ENCODE measurements around the gene WNT11. TPM values are rescaled to one million over a fixed set of nuclear protein-coding genes. Genes with fewer than 3 reads are reported as not detected.

Gene WNT11
- total RNA-seq, 1 experiment from 2014 or later: not detected

- H3K4me1 ChIP-seq (replicated peaks; ENCODE audit: insufficient read depth): peaks cover 24% of the 10 kb centered on the region
- no peaks in the 10 kb centered on the region for H3K9me2 ChIP-seq (ENCODE audit: insufficient read depth)
- H3K79me2 ChIP-seq (ENCODE audit: low read depth): no peaks in the 10 kb centered on the region
- no peaks in the 10 kb centered on the region for H3K9me3 ChIP-seq (ENCODE audit: insufficient read depth, low read depth)
- peak overlapping the region; percentile 73; the same call in 1 of the 2 replicates for H3K4me3 ChIP-seq
- H3K36me3 ChIP-seq (ENCODE audit: low read depth): no peaks in the 10 kb centered on the region
- TF ChIP-seq CTCF (conservative IDR thresholded peaks at IDR 0.05) (no peak), EZH2 (IDR thresholded peaks at IDR 0.05; ENCODE audit: low read depth) (no peak)
- no peak overlapping the region for H3K27ac ChIP-seq
- H4K20me1 ChIP-seq (ENCODE audit: insufficient read depth): no peaks in the 10 kb centered on the region
- intact Hi-C loops (cut with micrococcal nuclease; ENCODE audit: unreplicated experiment): loop anchor here (1.0 to 5.0 kb wide), 3 partner anchors 57 to 302 kb away; no protein-coding TSS in a partner anchor
- peak in 1 of 2 experiments; percentile 45 for DNase-seq
- BruUV-seq (replicated peaks): no TSS peak
- no peak overlapping the region for H2AFZ ChIP-seq
- peaks cover 14% of the 10 kb centered on the region for H3K27me3 ChIP-seq (ENCODE audit: insufficient read depth, low read depth)
- POLR2A ChIA-PET (ENCODE audit: unreplicated experiment): interaction anchor here (0.5 to 0.7 kb wide), 2 partner anchors 280 to 421 kb away, joined by 3 to 4 read pairs; no protein-coding TSS in a partner anchor
- CTCF ChIA-PET: interaction anchor here (1.2 to 3.2 kb wide), 2 partner anchors 24 to 109 kb away, joined by 6 to 22 read pairs; no protein-coding TSS in a partner anchor
- H3K4me2 ChIP-seq: peak overlapping the region; percentile 87
- peaks cover 9% of the 10 kb centered on the region; the same call in 1 of the 2 replicates for H3F3A ChIP-seq (ENCODE audit: insufficient read depth, low read depth)
These were observed 4.0 kb upstream of the WNT11 start for GRCh38 chr11:76209973-76210930.

- Histone ChIP-seq H4K20me1 (ENCODE audit: insufficient read depth) (no peaks in the 10 kb centered on the region), H3K27ac (no peak overlapping the region), H3K4me1 (replicated peaks; ENCODE audit: insufficient read depth) (peaks cover 24% of the 10 kb centered on the region), H3K4me2 (peak overlapping the region; percentile 87), H3F3A (ENCODE audit: insufficient read depth, low read depth) (peaks cover 10% of the 10 kb centered on the region; the same call in 1 of the 2 replicates), H3K9me3 (ENCODE audit: insufficient read depth, low read depth) (no peaks in the 10 kb centered on the region), H3K4me3 (peak overlapping the region; percentile 73), H3K9me2 (ENCODE audit: insufficient read depth) (no peaks in the 10 kb centered on the region), H2AFZ (peak overlapping the region; percentile 92), H3K79me2 (ENCODE audit: low read depth) (no peaks in the 10 kb centered on the region), H3K27me3 (ENCODE audit: insufficient read depth, low read depth) (peaks cover 17% of the 10 kb centered on the region), H3K36me3 (ENCODE audit: low read depth) (no peaks in the 10 kb centered on the region)
- no TSS peak for BruUV-seq (replicated peaks)
- intact Hi-C loops (cut with micrococcal nuclease; ENCODE audit: unreplicated experiment): loop anchor here (1.0 to 5.0 kb wide), 3 partner anchors 57 to 303 kb away; no protein-coding TSS in a partner anchor
- POLR2A ChIA-PET (ENCODE audit: unreplicated experiment): interaction anchor here (0.6 kb wide), 1 partner anchor 819 kb away, joined by 4 read pairs; no protein-coding TSS in a partner anchor
- CTCF ChIA-PET: interaction anchor here (0.6 to 3.2 kb wide), 5 partner anchors 25 to 249 kb away, joined by 3 to 22 read pairs (median 4); no protein-coding TSS in a partner anchor
- TF ChIP-seq EZH2 (IDR thresholded peaks at IDR 0.05; ENCODE audit: low read depth): no peak
- no peak for TF ChIP-seq CTCF (conservative IDR thresholded peaks at IDR 0.05)
- peak in 1 of 2 experiments; percentile 33 for DNase-seq
These were observed 3.2 kb upstream of the WNT11 start for GRCh38 chr11:76209375-76209972.

Measured in PC-9 (cell line).